Fibroblast of lung (primary cell): ENCODE data around the gene KCNJ4. TPM values are rescaled to one million over a fixed set of nuclear protein-coding genes. Genes with fewer than 3 reads are reported as not detected.

Experiments used
- DNase-seq, 2 donors: peaks; one replicate each; pipeline versions ENCODE4 v3.0.0 to v3.0.0-alpha.2; 2010; ENCODE audit warnings: low read depth in 2 of 2
- H2AFZ ChIP-seq: 2 replicates; pipeline ENCODE4 v1.5.1; 2012; ENCODE audit warnings: low read length, control low read depth, inconsistent platforms
- H3K27ac ChIP-seq: 2 replicates; pipeline ENCODE4 v1.5.1; 2011; ENCODE audit warnings: low read length, control low read depth; ENCODE audit not compliant: insufficient read depth
- H3K27me3 ChIP-seq: 2 replicates; pipeline ENCODE4 v1.5.1; 2011; ENCODE audit warnings: mild to moderate bottlenecking, low read length; ENCODE audit not compliant: control insufficient read depth, insufficient read depth
- H3K36me3 ChIP-seq: 2 replicates; pipeline ENCODE4 v1.5.1; 2011; ENCODE audit warnings: low read length; ENCODE audit not compliant: control insufficient read depth, insufficient read depth
- H3K4me1 ChIP-seq: 2 replicates; pipeline ENCODE4 v1.5.1; 2011; ENCODE audit warnings: low read length; ENCODE audit not compliant: control insufficient read depth, insufficient read depth; ENCODE audit errors: extremely low read depth
- H3K4me2 ChIP-seq: 2 replicates; pipeline ENCODE4 v1.5.1; 2011; ENCODE audit warnings: low read length, control low read depth; ENCODE audit not compliant: insufficient read depth; ENCODE audit errors: extremely low read depth
- H3K4me3 ChIP-seq, 4 experiments: fragments of 200-600 bp in 1 of 4; sonication (generic) in 1 of 4; replicated peaks in 1 of 4; 2 replicates each; pipeline ENCODE4 v1.5.1; 2011 to 2016; ENCODE audit warnings: low read length in 4 of 4, low read depth in 3 of 4, mild to moderate bottlenecking in 3 of 4, control low read depth in 2 of 4, inconsistent platforms in 1 of 4, mixed read lengths in 1 of 4; ENCODE audit not compliant: insufficient read depth in 1 of 4; ENCODE audit errors: control extremely low read depth in 1 of 4
- H3K79me2 ChIP-seq: 2 replicates; pipeline ENCODE4 v1.5.1; 2012; ENCODE audit warnings: mild to moderate bottlenecking, low read length, inconsistent platforms; ENCODE audit not compliant: control insufficient read depth, insufficient read depth
- H3K9ac ChIP-seq: 2 replicates; pipeline ENCODE4 v1.5.1; 2011; ENCODE audit warnings: mild to moderate bottlenecking, low read length, control low read depth; ENCODE audit not compliant: insufficient read depth
- H3K9me3 ChIP-seq: 2 replicates; pipeline ENCODE4 v1.5.1; 2012; ENCODE audit warnings: low read depth, low read length; ENCODE audit not compliant: control insufficient read depth, insufficient read depth
- H4K20me1 ChIP-seq: 2 replicates; pipeline ENCODE4 v1.5.1; 2011; ENCODE audit warnings: low read length; ENCODE audit not compliant: control insufficient read depth, insufficient read depth; ENCODE audit errors: extremely low read depth
- EZH2 ChIP-seq: IDR thresholded peaks from 2 replicates; pipeline ENCODE4 v1.5.1; 2012; ENCODE audit warnings: low read length, control low read depth, mild to moderate bottlenecking; ENCODE audit errors: missing control alignments
- polyA plus RNA-seq, 2 donors: library from polyadenylated mRNA; depleted of rRNA in 1 of 2; stranded (reverse) in 1 of 2; unstranded in 1 of 2; fragments of >200 nt; gene quantifications; 2 replicates each; pipeline ENCODE4 v1.2.1, GENCODE V29; 2011 to 2012; ENCODE audit warnings: missing spikeins in 1 of 2
- total RNA-seq: library from RNA; depleted of rRNA; stranded (reverse); fragments of >200 nt; gene quantifications from 2 replicates; pipeline ENCODE4 v1.2.1, GENCODE V29; 2014
- TF ChIP-seq, protein P1 (sequence below), 2 donors: IDR thresholded peaks in 1 of 2; conservative IDR thresholded peaks in 1 of 2; 1 replicate in 1 of 2; 2 replicates in 1 of 2; pipeline ENCODE4 v1.5.1; 2011 to 2012; ENCODE audit warnings: low read length in 2 of 2, control low read depth in 1 of 2, inconsistent platforms in 1 of 2, low read depth in 1 of 2, mild to moderate bottlenecking in 1 of 2

KCNJ4 gene
- total and polyA plus RNA-seq, 2 donors (not counting 1 experiment from before 2014, with no cell fraction given), result not detected

DNA sequence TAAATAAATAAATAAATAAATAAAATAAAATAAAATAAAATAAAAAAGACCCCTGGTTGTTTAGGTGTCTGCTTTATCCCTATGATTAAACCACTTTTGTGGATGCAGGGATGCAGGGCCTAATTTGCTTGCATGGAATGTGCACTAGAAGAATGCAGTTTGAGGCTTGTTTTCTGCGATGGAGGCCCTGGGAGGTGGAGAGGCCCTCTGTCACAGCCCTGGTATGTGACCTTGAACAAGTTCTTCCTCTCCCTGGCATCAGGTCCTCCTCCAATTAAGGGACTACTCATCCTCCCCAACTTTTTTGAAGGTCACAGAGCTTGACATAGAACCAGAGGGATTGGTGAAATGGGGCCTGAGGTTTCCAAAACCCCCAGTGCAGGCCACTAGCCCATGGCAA, 22.7 kb downstream of the KCNJ4 start:
- no peak overlapping the region for H3K27ac ChIP-seq
- DNase-seq, result peak in 1 of 2 donors; percentile 47

DNA sequence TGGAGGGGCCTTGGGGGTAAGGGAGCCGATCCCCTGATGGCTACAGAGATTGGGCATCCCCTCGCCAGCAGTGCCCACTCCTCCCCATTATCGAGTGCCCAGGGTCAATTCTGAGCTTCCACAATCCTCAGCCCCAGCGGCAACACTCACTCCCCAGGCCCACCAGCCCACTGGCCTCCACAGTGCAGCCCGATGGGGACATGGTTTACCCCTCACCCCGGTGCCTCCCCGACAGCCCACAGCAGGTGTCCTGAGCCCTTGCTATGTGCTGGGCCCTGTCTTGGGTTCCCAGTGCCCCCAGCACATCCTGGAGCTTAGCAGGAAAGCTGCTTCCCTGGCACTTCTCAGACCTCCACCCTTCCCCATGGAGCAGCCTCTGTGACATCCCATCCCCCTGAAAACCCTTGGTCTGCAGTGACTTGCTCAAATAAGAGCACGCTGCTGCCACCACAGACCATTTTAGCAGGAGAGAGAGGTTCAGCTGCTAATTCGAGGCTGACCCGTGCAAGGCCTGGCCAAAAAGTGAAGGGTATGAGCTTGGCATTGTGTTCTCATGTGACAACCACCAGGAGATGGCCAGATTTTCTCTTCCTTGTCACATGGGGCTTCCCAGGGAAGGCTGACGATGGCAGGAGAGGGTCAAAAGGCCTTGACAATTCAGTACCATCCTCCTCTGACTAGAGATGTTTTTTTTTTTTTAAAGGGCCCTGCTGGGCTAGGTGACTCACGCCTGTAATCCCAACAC, 23.6 kb downstream of the KCNJ4 start:
- no peaks in the 10 kb centered on the region for H3K27me3 ChIP-seq
- no peaks in the 10 kb centered on the region for H3K9me3 ChIP-seq
- no peak overlapping the region for H2AFZ ChIP-seq
- H3K36me3 ChIP-seq, result no peaks in the 10 kb centered on the region
- no peak overlapping the region for H3K4me3 ChIP-seq
- H3K4me1 ChIP-seq, result no peaks in the 10 kb centered on the region
- H3K79me2 ChIP-seq, result no peaks in the 10 kb centered on the region
- H3K27ac ChIP-seq, result no peak overlapping the region
- TF ChIP-seq EZH2, result no peak
- TF ChIP-seq, protein P1, sequence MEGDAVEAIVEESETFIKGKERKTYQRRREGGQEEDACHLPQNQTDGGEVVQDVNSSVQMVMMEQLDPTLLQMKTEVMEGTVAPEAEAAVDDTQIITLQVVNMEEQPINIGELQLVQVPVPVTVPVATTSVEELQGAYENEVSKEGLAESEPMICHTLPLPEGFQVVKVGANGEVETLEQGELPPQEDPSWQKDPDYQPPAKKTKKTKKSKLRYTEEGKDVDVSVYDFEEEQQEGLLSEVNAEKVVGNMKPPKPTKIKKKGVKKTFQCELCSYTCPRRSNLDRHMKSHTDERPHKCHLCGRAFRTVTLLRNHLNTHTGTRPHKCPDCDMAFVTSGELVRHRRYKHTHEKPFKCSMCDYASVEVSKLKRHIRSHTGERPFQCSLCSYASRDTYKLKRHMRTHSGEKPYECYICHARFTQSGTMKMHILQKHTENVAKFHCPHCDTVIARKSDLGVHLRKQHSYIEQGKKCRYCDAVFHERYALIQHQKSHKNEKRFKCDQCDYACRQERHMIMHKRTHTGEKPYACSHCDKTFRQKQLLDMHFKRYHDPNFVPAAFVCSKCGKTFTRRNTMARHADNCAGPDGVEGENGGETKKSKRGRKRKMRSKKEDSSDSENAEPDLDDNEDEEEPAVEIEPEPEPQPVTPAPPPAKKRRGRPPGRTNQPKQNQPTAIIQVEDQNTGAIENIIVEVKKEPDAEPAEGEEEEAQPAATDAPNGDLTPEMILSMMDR (conservative IDR thresholded peaks at IDR 0.05 in 1 of 2, IDR thresholded peaks at IDR 0.05 in 1 of 2; ENCODE audit: low read depth in 1 of 2, low read length in 2 of 2), result no peak
- no peak overlapping the region for H3K9ac ChIP-seq
- no peak overlapping the region for H3K4me2 ChIP-seq
- no peaks in the 10 kb centered on the region for H4K20me1 ChIP-seq
- no peak for DNase-seq

More for the DNA sequence above, 22.7 kb downstream of the KCNJ4 start:
- H3K4me1 ChIP-seq, result no peaks in the 10 kb centered on the region
- no peak overlapping the region for H2AFZ ChIP-seq
- no peaks in the 10 kb centered on the region for H4K20me1 ChIP-seq
- H3K79me2 ChIP-seq, result no peaks in the 10 kb centered on the region
- no peak overlapping the region for H3K9ac ChIP-seq
- no peak for TF ChIP-seq EZH2
- TF ChIP-seq, protein P1 (conservative IDR thresholded peaks at IDR 0.05 in 1 of 2, IDR thresholded peaks at IDR 0.05 in 1 of 2; ENCODE audit: low read depth in 1 of 2, low read length in 2 of 2), result no peak
- no peak overlapping the region for H3K4me2 ChIP-seq
- no peaks in the 10 kb centered on the region for H3K9me3 ChIP-seq
- no peak overlapping the region for H3K4me3 ChIP-seq
- no peaks in the 10 kb centered on the region for H3K36me3 ChIP-seq
- no peaks in the 10 kb centered on the region for H3K27me3 ChIP-seq

DNA sequence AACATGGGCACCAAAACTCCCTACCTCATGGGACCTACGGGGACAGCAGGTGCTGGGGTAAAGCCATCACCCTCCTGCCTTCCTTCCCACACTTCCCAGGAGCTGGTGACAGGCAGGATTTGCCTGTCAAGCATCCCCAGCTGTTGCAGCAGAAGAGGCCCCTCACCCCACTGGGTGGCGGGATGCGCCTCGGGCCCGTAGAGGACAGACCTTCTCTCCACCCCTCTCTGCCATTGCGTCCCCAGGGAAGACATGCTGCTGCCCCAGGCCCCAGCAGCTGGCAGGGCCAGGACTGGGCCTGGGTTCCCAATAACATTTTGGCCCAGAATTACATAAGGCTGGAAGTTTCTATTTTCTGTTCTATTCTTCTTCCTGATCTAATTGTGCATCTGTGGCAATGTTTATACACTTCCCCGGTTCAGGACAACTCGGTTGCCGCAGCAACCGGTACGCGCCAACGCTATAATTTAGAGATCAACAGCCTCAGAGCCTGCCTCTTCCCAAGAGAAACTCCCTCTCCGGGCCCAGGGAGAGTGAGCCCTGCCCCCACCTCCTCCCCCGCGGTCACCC, 25.4 kb downstream of the KCNJ4 start:
- H3K27me3 ChIP-seq, result no peaks in the 10 kb centered on the region
- H4K20me1 ChIP-seq, result no peaks in the 10 kb centered on the region
- DNase-seq, result peak in 1 of 2 donors; percentile 25
- H3K27ac ChIP-seq, result no peak overlapping the region
- H2AFZ ChIP-seq, result no peak overlapping the region
- no peak overlapping the region for H3K4me3 ChIP-seq
- TF ChIP-seq, protein P1 (conservative IDR thresholded peaks at IDR 0.05 in 1 of 2, IDR thresholded peaks at IDR 0.05 in 1 of 2; ENCODE audit: low read depth in 1 of 2, low read length in 2 of 2), result no peak
- no peak for TF ChIP-seq EZH2
- no peaks in the 10 kb centered on the region for H3K36me3 ChIP-seq
- no peak overlapping the region for H3K9ac ChIP-seq
- H3K4me1 ChIP-seq, result no peaks in the 10 kb centered on the region
- H3K9me3 ChIP-seq, result no peaks in the 10 kb centered on the region
- H3K4me2 ChIP-seq, result no peak overlapping the region
- H3K79me2 ChIP-seq, result no peaks in the 10 kb centered on the region
